Astrocyte (in vitro differentiated cells and primary cell): ENCODE measurements around the gene UBE2U. TPM values are rescaled to one million over a fixed set of nuclear protein-coding genes. Genes with fewer than 3 reads are reported as not detected.

Source experiments
- DNase-seq: peaks from one replicate; pipeline ENCODE4 v3.0.0-alpha.2; 2010; ENCODE audit warnings: low read depth
- FAIRE-seq: peaks from 2 replicates; lab custom pipeline; 2011; peaks lifted over from hg19 to GRCh38; lab: Jason Lieb, UNC
- H2AFZ ChIP-seq: 2 replicates; pipeline ENCODE4 v1.6.0; 2012; ENCODE audit warnings: low read depth, low read length, inconsistent platforms
- H3K27ac ChIP-seq: 2 replicates; pipeline ENCODE4 v1.5.1; 2011; ENCODE audit warnings: low read depth, low read length, inconsistent platforms
- H3K27me3 ChIP-seq: 2 replicates; pipeline ENCODE4 v1.6.0; 2011; ENCODE audit warnings: low read length, inconsistent platforms; ENCODE audit not compliant: insufficient read depth
- H3K36me3 ChIP-seq: 2 replicates; pipeline ENCODE4 v1.5.1; 2011; ENCODE audit warnings: low read length, inconsistent platforms; ENCODE audit not compliant: insufficient read depth
- H3K4me1 ChIP-seq: 2 replicates; pipeline ENCODE4 v1.5.1; 2011; ENCODE audit warnings: low read length, inconsistent platforms; ENCODE audit not compliant: insufficient read depth
- H3K4me2 ChIP-seq: 2 replicates; pipeline ENCODE4 v1.6.0; 2012; ENCODE audit warnings: low read length, inconsistent platforms
- H3K4me3 ChIP-seq: 2 replicates; pipeline ENCODE4 v1.5.1; 2011; ENCODE audit warnings: low read depth, mild to moderate bottlenecking, low read length, inconsistent platforms; ENCODE audit not compliant: insufficient read depth
- H3K79me2 ChIP-seq: 2 replicates; pipeline ENCODE4 v1.6.0; 2012; ENCODE audit warnings: mild to moderate bottlenecking, low read length, inconsistent platforms; ENCODE audit not compliant: insufficient read depth
- H3K9ac ChIP-seq: 2 replicates; pipeline ENCODE4 v1.6.0; 2012; ENCODE audit warnings: mild to moderate bottlenecking, low read length, inconsistent platforms
- H3K9me3 ChIP-seq: 2 replicates; pipeline ENCODE4 v1.5.1; 2012; ENCODE audit warnings: low read depth, mild to moderate bottlenecking, low read length, inconsistent platforms; ENCODE audit not compliant: insufficient read depth
- H4K20me1 ChIP-seq: 2 replicates; pipeline ENCODE4 v1.6.0; 2012; ENCODE audit warnings: low read length, inconsistent platforms; ENCODE audit not compliant: insufficient read depth
- H3K27ac Mint-ChIP-seq: one replicate; pipeline ENCODE4 v1.8.0; 2021; ENCODE audit warnings: mild to moderate bottlenecking, mixed read lengths; ENCODE audit not compliant: unreplicated experiment
- H3K27me3 Mint-ChIP-seq: one replicate; pipeline ENCODE4 v1.8.0; 2021; ENCODE audit warnings: low read depth, mixed read lengths; ENCODE audit not compliant: unreplicated experiment
- H3K36me3 Mint-ChIP-seq: one replicate; pipeline ENCODE4 v1.8.0; 2021; ENCODE audit warnings: low read depth, mixed read lengths; ENCODE audit not compliant: unreplicated experiment
- H3K4me1 Mint-ChIP-seq: one replicate; pipeline ENCODE4 v1.8.0; 2021; ENCODE audit warnings: low read depth, mixed read lengths; ENCODE audit not compliant: unreplicated experiment
- H3K4me3 Mint-ChIP-seq: one replicate; pipeline ENCODE4 v1.8.0; 2021; ENCODE audit warnings: mild to moderate bottlenecking, moderate library complexity, mixed read lengths; ENCODE audit not compliant: unreplicated experiment
- H3K9me3 Mint-ChIP-seq: one replicate; pipeline ENCODE4 v1.8.0; 2021; ENCODE audit warnings: mild to moderate bottlenecking, mixed read lengths; ENCODE audit not compliant: unreplicated experiment
- EZH2 ChIP-seq: IDR thresholded peaks from 2 replicates; pipeline ENCODE4 v1.6.1; 2012; ENCODE audit warnings: mild to moderate bottlenecking, low read length, inconsistent platforms; ENCODE audit not compliant: insufficient read depth
- total RNA-seq: library from RNA; stranded (reverse); gene quantifications from 2 replicates; pipeline ENCODE4 v1.2.1, GENCODE V29; 2021
- TF ChIP-seq, protein P1 (sequence below): IDR thresholded peaks from 2 replicates; pipeline ENCODE4 v1.5.1; 2011; ENCODE audit warnings: low read depth, mild to moderate bottlenecking, inconsistent platforms, low read length, moderate library complexity; ENCODE audit not compliant: insufficient read depth

UBE2U gene
- total RNA-seq, 1 donor from 2014 or later = not detected

DNA sequence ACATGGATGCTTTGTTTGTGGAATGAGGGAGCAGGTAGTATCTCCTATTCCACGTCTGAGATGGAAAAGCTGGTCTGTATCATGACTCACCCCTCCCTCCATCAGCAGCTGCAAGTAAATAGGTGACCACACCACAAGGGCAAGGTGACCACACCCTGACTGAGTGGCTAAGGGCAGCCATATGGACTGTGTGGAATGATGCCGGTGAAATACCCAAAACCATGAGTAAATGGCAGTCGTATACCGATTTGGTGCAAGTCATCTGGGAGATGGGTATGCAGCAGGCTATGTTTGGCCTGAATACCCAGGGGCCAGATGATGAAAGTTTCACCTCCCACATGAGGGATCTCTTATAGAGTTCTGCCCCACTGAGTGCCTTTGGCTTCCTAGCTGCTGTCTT is 15.8 kb upstream of the UBE2U start:
- DNase-seq = no peak
- Histone ChIP-seq H3K4me2 (no peak overlapping the region), H4K20me1 (no peaks in the 10 kb centered on the region), H2AFZ (no peak overlapping the region), H3K79me2 (no peaks in the 10 kb centered on the region), H3K4me1 (peaks cover 7% of the 10 kb centered on the region), H3K27me3 (no peaks in the 10 kb centered on the region), H3K9ac (no peak overlapping the region), H3K4me3 (no peak overlapping the region), H3K36me3 (no peaks in the 10 kb centered on the region), H3K27ac (no peak overlapping the region), H3K9me3 (no peaks in the 10 kb centered on the region)
- Mint-ChIP-seq H3K27me3 (no peaks in the 10 kb centered on the region), H3K27ac (no peak overlapping the region), H3K36me3 (peaks cover 3% of the 10 kb centered on the region), H3K4me1 (no peaks in the 10 kb centered on the region), H3K9me3 (peaks cover 6% of the 10 kb centered on the region), H3K4me3 (no peak overlapping the region)
- no peak for FAIRE-seq
- TF ChIP-seq, protein P1, sequence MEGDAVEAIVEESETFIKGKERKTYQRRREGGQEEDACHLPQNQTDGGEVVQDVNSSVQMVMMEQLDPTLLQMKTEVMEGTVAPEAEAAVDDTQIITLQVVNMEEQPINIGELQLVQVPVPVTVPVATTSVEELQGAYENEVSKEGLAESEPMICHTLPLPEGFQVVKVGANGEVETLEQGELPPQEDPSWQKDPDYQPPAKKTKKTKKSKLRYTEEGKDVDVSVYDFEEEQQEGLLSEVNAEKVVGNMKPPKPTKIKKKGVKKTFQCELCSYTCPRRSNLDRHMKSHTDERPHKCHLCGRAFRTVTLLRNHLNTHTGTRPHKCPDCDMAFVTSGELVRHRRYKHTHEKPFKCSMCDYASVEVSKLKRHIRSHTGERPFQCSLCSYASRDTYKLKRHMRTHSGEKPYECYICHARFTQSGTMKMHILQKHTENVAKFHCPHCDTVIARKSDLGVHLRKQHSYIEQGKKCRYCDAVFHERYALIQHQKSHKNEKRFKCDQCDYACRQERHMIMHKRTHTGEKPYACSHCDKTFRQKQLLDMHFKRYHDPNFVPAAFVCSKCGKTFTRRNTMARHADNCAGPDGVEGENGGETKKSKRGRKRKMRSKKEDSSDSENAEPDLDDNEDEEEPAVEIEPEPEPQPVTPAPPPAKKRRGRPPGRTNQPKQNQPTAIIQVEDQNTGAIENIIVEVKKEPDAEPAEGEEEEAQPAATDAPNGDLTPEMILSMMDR = no peak
- no peak for TF ChIP-seq EZH2

- H3K4me2 ChIP-seq = no peak overlapping the region
- TF ChIP-seq, protein P1 = no peak
- TF ChIP-seq EZH2 = no peak
- H3K4me1 Mint-ChIP-seq = peaks cover 13% of the 10 kb centered on the region
- H3K9me3 Mint-ChIP-seq = peaks cover 6% of the 10 kb centered on the region
- H3K27me3 Mint-ChIP-seq = no peaks in the 10 kb centered on the region
- no peak overlapping the region for H3K9ac ChIP-seq
- H3K79me2 ChIP-seq = no peaks in the 10 kb centered on the region
- H3K36me3 ChIP-seq = no peaks in the 10 kb centered on the region
- H3K27ac Mint-ChIP-seq = no peak overlapping the region
- H3K4me3 Mint-ChIP-seq = no peak overlapping the region
- FAIRE-seq (no peak), DNase-seq (no peak)
- H3K27ac ChIP-seq = no peak overlapping the region
- H3K27me3 ChIP-seq = no peaks in the 10 kb centered on the region
- no peak overlapping the region for H2AFZ ChIP-seq
- no peaks in the 10 kb centered on the region for H3K9me3 ChIP-seq
- no peak overlapping the region for H3K4me3 ChIP-seq
- peaks cover 3% of the 10 kb centered on the region for H3K36me3 Mint-ChIP-seq
- H3K4me1 ChIP-seq = no peaks in the 10 kb centered on the region
- H4K20me1 ChIP-seq = no peaks in the 10 kb centered on the region
Observed at GRCh38 chr1:64192290-64192689, 11.1 kb upstream of the UBE2U start.

GRCh38 chr1:64194168-64195080 is 9.0 kb upstream of the UBE2U start:
- Histone ChIP-seq H3K79me2 (no peaks in the 10 kb centered on the region), H2AFZ (no peak overlapping the region), H3K4me1 (no peaks in the 10 kb centered on the region), H3K36me3 (no peaks in the 10 kb centered on the region), H3K9me3 (no peaks in the 10 kb centered on the region), H3K27me3 (no peaks in the 10 kb centered on the region), H3K27ac (no peak overlapping the region), H3K4me2 (no peak overlapping the region), H4K20me1 (no peaks in the 10 kb centered on the region), H3K9ac (no peak overlapping the region), H3K4me3 (no peak overlapping the region)
- TF ChIP-seq, protein P1 = no peak
- TF ChIP-seq EZH2 = no peak
- Mint-ChIP-seq H3K4me3 (no peak overlapping the region), H3K36me3 (peaks cover 2% of the 10 kb centered on the region), H3K9me3 (peaks cover 6% of the 10 kb centered on the region), H3K27ac (peak overlapping the region; percentile 17), H3K27me3 (no peaks in the 10 kb centered on the region), H3K4me1 (peaks cover 13% of the 10 kb centered on the region)
- FAIRE-seq = no peak
- no peak for DNase-seq
